Stimulated activated naive CD8-positive, alpha-beta T cell treated with anti-CD3 and anti-CD28 coated beads, Interleukin-15, Interleukin-2, amounts not matched to agents 100 ng/mL and 50 ng/mL, for 24 hours (primary cell): ENCODE results near the gene NTMT1.
"Not testable (repeated sequence)": the region's sequence is repeated elsewhere in the genome, so short reads cannot be mapped to it uniquely, and the experiment has no call there.

Source experiments
- H3K27ac Mint-ChIP-seq: one replicate; pipeline ENCODE4 v1.8.0; 2021; ENCODE audit warnings: mild to moderate bottlenecking, mixed read lengths
- H3K27me3 Mint-ChIP-seq: one replicate; pipeline ENCODE4 v1.8.0; 2021; ENCODE audit warnings: mixed read lengths
- H3K36me3 Mint-ChIP-seq: one replicate; pipeline ENCODE4 v1.8.0; 2021; ENCODE audit warnings: low read depth, mixed read lengths
- H3K4me1 Mint-ChIP-seq: one replicate; pipeline ENCODE4 v1.8.0; 2021; ENCODE audit warnings: low read depth, mixed read lengths
- H3K4me3 Mint-ChIP-seq: one replicate; pipeline ENCODE4 v1.8.0; 2021; ENCODE audit warnings: mild to moderate bottlenecking, mixed read lengths
- H3K9me3 Mint-ChIP-seq: one replicate; pipeline ENCODE4 v1.8.0; 2021; ENCODE audit warnings: mixed read lengths

The NTMT1 gene

GRCh38 chr9:129633848-129634247, 7.9 kb downstream of the NTMT1 start:
- Mint-ChIP-seq H3K27ac (no peak overlapping the region), H3K4me3 (no peak overlapping the region), H3K36me3 (peaks cover 66% of the 10 kb centered on the region), H3K4me1 (peaks cover 39% of the 10 kb centered on the region), H3K9me3 (no peaks in the 10 kb centered on the region), H3K27me3 (no peaks in the 10 kb centered on the region)

GRCh38 chr9:129635099-129636065, 9.4 kb downstream of the NTMT1 start:
- H3K27ac Mint-ChIP-seq = no peak overlapping the region

GRCh38 chr9:129636343-129636742, 10.4 kb downstream of the NTMT1 start:
- H3K4me3 Mint-ChIP-seq, H3K27ac Mint-ChIP-seq, H3K27me3 Mint-ChIP-seq, H3K9me3 Mint-ChIP-seq: not testable (repeated sequence)
- peaks cover 51% of the 10 kb centered on the region for H3K36me3 Mint-ChIP-seq
- peaks cover 30% of the 10 kb centered on the region for H3K4me1 Mint-ChIP-seq

More at GRCh38 chr9:129635099-129636065, 9.4 kb downstream of the NTMT1 start:
- Mint-ChIP-seq H3K27me3 (no peaks in the 10 kb centered on the region), H3K4me3 (no peak overlapping the region), H3K9me3 (no peaks in the 10 kb centered on the region), H3K36me3 (peaks cover 59% of the 10 kb centered on the region), H3K4me1 (peaks cover 30% of the 10 kb centered on the region)

GRCh38 chr9:129637102-129637501, 11.1 kb downstream of the NTMT1 start:
- Mint-ChIP-seq H3K9me3 (no peaks in the 10 kb centered on the region), H3K4me1 (peaks cover 24% of the 10 kb centered on the region), H3K36me3 (peaks cover 44% of the 10 kb centered on the region), H3K27me3 (no peaks in the 10 kb centered on the region), H3K27ac (no peak overlapping the region), H3K4me3 (no peak overlapping the region)

GRCh38 chr9:129637673-129638439, 11.9 kb downstream of the NTMT1 start:
- peaks cover 37% of the 10 kb centered on the region for H3K36me3 Mint-ChIP-seq
- H3K4me3 Mint-ChIP-seq = no peak overlapping the region
- no peaks in the 10 kb centered on the region for H3K9me3 Mint-ChIP-seq
- H3K4me1 Mint-ChIP-seq = peaks cover 17% of the 10 kb centered on the region
- no peaks in the 10 kb centered on the region for H3K27me3 Mint-ChIP-seq
- no peak overlapping the region for H3K27ac Mint-ChIP-seq

GRCh38 chr9:129639034-129639630, 13.2 kb downstream of the NTMT1 start:
- peaks cover 17% of the 10 kb centered on the region for H3K4me1 Mint-ChIP-seq
- no peak overlapping the region for H3K4me3 Mint-ChIP-seq
- H3K27ac Mint-ChIP-seq = no peak overlapping the region
- peaks cover 26% of the 10 kb centered on the region for H3K36me3 Mint-ChIP-seq
- no peaks in the 10 kb centered on the region for H3K9me3 Mint-ChIP-seq
- no peaks in the 10 kb centered on the region for H3K27me3 Mint-ChIP-seq

- no peak overlapping the region for H3K27ac Mint-ChIP-seq
- H3K27me3 Mint-ChIP-seq = no peaks in the 10 kb centered on the region
- H3K9me3 Mint-ChIP-seq = no peaks in the 10 kb centered on the region
- H3K4me3 Mint-ChIP-seq = peak overlapping the region; percentile 89
- H3K36me3 Mint-ChIP-seq = peaks cover 25% of the 10 kb centered on the region
- H3K4me1 Mint-ChIP-seq = peaks cover 17% of the 10 kb centered on the region
These were observed 13.8 kb downstream of the NTMT1 start for GRCh38 chr9:129639756-129640085.

- Mint-ChIP-seq H3K4me3 (peak overlapping the region; percentile 89), H3K27me3 (no peaks in the 10 kb centered on the region), H3K27ac (no peak overlapping the region)
These were observed 14.3 kb downstream of the NTMT1 start for GRCh38 chr9:129640086-129640870.

GRCh38 chr9:129640871-129641749, 15.1 kb downstream of the NTMT1 start:
- H3K4me3 Mint-ChIP-seq = peak overlapping the region; percentile 89
- H3K9me3 Mint-ChIP-seq = no peaks in the 10 kb centered on the region
- peaks cover 13% of the 10 kb centered on the region for H3K36me3 Mint-ChIP-seq
- peaks cover 17% of the 10 kb centered on the region for H3K4me1 Mint-ChIP-seq
- H3K27me3 Mint-ChIP-seq = no peaks in the 10 kb centered on the region
- H3K27ac Mint-ChIP-seq = peak overlapping the region; percentile 75

More at GRCh38 chr9:129640086-129640870, 14.3 kb downstream of the NTMT1 start:
- H3K9me3 Mint-ChIP-seq = no peaks in the 10 kb centered on the region
- peaks cover 17% of the 10 kb centered on the region for H3K4me1 Mint-ChIP-seq
- H3K36me3 Mint-ChIP-seq = peaks cover 19% of the 10 kb centered on the region

- peak within 1 kb of the TSS; percentile 89 for H3K4me3 Mint-ChIP-seq
- H3K9me3 Mint-ChIP-seq = no peaks in the 10 kb centered on the region
- H3K36me3 Mint-ChIP-seq = peaks cover 13% of the 10 kb centered on the region
- H3K27me3 Mint-ChIP-seq = no peaks in the 10 kb centered on the region
- H3K27ac Mint-ChIP-seq = peak within 1 kb of the TSS; percentile 75
- peaks cover 17% of the 10 kb centered on the region for H3K4me1 Mint-ChIP-seq
These were observed 16.0 kb downstream of the NTMT1 start, which contains the start of gene ASB6 for GRCh38 chr9:129641750-129642585. Gene ASB6 (minus strand): TSS chr9:129642151. CDS start chr9:129641999, 152 bp downstream.

GRCh38 chr9:129643706-129644105, 17.7 kb downstream of the NTMT1 start:
- Mint-ChIP-seq H3K27ac (no peak overlapping the region), H3K4me3 (no peak overlapping the region), H3K9me3 (no peaks in the 10 kb centered on the region), H3K36me3 (no peaks in the 10 kb centered on the region), H3K4me1 (peaks cover 17% of the 10 kb centered on the region), H3K27me3 (no peaks in the 10 kb centered on the region)

GRCh38 chr9:129644365-129644764, 18.4 kb downstream of the NTMT1 start:
- no peaks in the 10 kb centered on the region for H3K9me3 Mint-ChIP-seq
- no peaks in the 10 kb centered on the region for H3K36me3 Mint-ChIP-seq
- no peak overlapping the region for H3K27ac Mint-ChIP-seq
- peaks cover 17% of the 10 kb centered on the region for H3K4me1 Mint-ChIP-seq
- H3K4me3 Mint-ChIP-seq = no peak overlapping the region
- no peaks in the 10 kb centered on the region for H3K27me3 Mint-ChIP-seq

- Mint-ChIP-seq H3K36me3 (no peaks in the 10 kb centered on the region), H3K4me1 (peaks cover 16% of the 10 kb centered on the region), H3K4me3 (no peak overlapping the region), H3K27ac (no peak overlapping the region), H3K9me3 (no peaks in the 10 kb centered on the region), H3K27me3 (no peaks in the 10 kb centered on the region)
These were observed 18.9 kb downstream of the NTMT1 start for GRCh38 chr9:129644902-129645301.
